GM19240 (cell line): ENCODE measurements around the gene ZBTB47.

Experiments used
- DNase-seq: peaks from one replicate; pipeline ENCODE4 v3.0.0; 2011; ENCODE audit warnings: low spot score; ENCODE audit not compliant: insufficient read length

The ZBTB47 gene

DNA sequence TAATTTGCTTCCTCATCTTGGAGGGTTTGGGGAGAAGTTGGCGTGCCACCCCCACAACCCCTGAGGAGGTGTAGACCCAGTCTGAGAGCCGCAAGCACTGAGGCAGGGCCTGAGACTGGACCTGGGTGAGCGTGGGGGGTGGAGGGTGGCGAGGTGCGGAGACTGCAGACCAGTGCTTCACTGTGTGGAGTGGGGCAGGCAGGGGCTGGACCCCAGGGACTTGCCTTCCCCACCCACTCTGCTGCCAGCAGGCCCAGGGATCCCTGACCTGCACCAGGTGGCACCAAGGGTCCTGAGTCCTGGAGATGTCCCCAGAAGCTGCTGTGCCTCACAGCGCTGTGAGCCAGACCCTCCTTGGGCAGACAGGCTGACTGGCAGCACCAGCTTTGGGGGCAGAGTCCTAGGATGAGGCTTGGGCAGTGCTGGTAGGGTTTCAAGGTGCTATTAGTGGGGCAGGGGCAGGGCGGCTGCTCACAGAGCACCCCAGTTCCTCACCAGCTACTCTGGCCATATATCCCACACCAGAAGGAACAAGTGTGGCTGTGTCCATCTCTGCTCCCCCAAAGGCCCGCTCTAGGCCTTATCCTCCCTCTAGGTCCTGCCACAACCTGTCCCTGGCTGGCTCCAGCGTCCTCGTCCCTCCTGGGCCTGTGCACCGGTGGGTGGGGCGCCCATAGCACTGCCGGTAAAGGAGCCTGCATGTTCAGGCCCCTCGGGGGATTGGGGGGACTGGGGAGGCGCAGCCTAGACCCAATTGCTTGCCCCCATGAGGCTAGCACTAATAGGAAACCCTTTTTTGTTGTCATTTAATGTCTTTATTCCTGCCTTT, 11.8 kb downstream of the ZBTB47 start:
- no peak for DNase-seq

GRCh38 chr3:42666022-42666421, 12.5 kb downstream of the ZBTB47 start:
- DNase-seq, result no peak

GRCh38 chr3:42666577-42666998, 13.1 kb downstream of the ZBTB47 start:
- DNase-seq, result no peak

- no peak for DNase-seq
These were observed 13.6 kb downstream of the ZBTB47 start for GRCh38 chr3:42667096-42667522.

DNA sequence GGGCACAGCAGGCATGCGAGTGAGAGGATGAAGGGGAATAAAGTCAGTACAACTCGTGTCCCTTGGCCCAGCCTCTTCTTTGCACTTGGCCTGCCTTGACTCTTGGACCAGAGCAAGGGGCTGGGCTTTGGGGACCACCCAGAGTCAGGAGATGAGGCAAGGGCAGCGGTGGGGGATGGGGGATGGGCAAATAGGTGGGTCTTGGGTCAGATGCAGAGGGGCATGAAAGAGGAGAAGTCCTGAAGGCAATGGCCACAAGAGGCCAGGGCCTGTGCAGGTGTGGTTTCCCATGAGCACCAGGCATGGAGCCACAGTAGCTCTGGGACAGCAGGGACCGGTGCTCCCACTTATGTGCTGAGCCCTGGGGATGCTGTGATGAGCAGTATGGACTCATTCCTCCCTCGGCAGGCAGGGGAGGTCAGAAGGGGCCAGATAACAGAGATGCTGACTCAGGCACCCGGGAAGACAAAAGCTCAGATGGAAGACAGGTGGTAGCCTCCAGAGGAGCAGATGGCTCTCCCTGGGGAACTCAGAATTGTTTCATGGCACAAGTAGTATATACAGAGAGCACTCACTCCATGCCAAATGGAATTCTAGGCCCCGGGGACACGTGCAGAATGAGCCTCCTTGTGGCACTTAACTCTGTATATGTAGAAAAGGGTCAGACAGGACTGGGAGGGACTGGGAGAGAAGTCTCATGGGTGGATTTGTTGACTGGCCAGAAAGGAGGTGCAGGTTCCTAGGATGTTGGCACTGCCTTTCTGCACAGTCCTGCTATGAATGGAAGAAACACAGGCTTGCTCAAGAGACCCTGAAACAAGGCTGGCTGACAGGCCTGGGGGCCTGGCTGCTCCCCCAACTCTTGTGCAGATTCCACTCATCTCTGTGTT, 14.3 kb downstream of the ZBTB47 start:
- DNase-seq, result no peak

- DNase-seq, result no peak
These were observed 14.9 kb downstream of the ZBTB47 start for GRCh38 chr3:42668413-42668760.

DNA sequence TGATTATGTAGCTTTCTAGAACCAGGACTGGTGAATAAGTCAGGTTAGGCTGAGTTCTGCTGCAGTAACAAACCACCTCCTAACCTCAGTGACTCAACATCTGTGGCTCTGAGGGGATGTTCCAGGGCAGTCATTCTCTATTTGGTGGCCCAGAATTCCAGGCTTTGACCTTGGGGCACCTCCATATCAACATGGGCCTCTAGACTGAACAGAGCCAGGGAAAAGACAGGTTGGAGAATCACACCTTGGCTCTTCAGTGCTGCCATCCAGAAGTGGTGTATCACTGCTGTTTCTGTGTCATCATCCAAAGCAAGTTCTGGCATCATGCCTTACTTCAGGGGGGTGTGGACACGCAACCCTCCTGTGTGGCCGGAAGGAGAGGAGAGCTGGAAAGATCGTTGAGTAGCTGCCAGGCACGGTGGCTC, 15.3 kb downstream of the ZBTB47 start:
- no peak for DNase-seq

DNA sequence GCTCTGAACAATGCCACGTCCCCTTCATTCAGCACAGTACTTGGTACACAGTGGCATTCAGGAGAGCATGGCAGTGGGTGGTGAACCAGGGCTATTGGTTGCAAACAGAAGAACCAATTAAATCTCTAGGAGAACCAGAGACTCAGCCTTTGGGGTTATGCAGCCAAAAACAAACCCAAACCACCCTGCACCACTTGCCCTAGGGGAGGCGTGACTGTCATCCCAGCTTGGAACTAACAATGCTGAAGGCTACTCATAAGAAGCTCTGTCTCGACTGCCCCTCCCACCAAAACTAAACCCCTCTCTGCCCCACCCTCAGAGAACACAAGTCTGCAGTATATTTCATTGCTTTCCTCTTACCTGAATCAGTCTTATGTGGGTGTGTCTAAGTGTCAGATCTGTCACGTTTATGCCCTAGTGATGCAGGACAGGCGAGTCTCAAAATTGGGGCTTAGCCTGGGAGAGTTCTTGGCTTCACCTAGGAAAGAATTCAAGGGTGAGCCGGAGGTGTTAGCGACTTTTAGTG, 16.6 kb downstream of the ZBTB47 start:
- DNase-seq, result no peak

DNA sequence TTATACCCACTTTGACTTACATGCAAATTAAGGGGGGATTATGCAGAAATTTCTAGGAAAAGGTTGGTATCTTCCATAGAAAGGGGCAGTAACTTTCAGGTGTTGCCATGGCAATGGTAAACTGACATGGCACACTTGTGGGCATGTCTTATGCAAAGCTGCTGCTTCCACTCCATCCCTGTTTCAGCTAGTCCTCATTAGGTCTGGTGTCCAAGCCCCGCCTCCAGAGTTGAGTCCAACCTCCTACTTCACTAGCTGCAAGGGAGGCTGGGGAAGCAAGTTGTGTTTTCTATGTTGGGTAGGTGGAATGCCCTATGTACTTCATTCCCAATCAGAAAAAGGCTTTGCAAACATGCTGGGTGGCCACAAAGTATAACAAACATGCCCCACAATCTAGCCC, 17.2 kb downstream of the ZBTB47 start:
- no peak for DNase-seq

- DNase-seq, result no peak
These were observed 19.0 kb downstream of the ZBTB47 start for GRCh38 chr3:42672515-42672914.

DNA sequence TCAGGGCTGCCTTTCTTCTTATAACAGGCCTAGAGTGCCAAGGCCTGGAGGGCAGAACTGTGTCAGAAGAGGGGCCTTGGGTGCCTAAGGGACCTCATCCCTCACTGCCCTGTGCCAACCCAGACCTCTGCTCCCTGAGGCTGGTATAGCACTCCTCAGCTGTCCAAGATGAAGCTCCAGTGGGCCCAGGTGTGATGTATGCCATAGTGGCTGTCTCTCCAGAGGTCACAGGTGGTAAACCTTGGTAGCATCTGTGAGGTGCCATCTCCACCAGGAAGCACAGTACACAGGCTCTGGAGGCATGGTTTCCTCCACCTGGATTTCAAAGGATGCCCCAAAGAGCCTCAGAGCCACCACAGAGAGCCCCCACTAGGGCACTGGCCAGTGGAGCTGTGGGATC, 19.6 kb downstream of the ZBTB47 start:
- DNase-seq, result no peak

DNA sequence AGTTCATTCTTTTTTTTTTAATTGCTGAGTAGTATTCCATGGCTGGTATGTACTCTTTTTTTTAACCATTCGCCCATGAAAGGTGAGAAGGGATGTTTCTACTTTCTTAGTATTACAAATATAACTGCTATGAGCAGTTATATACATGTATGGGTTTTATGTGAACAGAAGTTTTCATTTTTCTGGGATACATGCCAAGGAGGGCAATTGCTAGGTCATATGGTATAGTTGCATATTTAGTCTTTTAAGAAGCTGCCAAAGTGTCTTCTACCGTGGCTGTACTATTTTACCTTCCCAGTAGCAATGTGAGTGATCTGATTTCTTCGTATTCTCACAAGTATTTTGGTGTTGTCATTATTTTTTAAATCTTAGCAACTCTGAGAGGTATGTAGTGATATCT, 20.6 kb downstream of the ZBTB47 start:
- no peak for DNase-seq

DNA sequence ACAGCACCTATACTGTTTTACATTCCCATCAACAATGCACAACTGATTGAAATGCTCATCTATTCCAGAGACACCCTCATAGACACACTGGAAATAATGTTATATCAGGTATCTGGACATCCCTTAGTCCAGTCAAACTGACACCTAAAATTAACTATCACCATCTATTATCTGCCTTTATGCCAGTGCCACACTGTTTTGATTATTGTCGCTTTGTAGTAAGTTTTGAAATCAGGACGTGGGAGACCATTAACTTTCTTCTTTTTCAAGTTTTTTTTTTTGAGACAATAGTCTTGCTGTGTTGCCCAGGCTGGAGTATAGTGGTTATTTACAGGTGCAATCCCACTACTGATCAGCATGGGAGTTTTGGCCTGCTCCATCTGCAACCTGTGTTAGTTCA, 22.4 kb downstream of the ZBTB47 start:
- DNase-seq, result no peak

DNA sequence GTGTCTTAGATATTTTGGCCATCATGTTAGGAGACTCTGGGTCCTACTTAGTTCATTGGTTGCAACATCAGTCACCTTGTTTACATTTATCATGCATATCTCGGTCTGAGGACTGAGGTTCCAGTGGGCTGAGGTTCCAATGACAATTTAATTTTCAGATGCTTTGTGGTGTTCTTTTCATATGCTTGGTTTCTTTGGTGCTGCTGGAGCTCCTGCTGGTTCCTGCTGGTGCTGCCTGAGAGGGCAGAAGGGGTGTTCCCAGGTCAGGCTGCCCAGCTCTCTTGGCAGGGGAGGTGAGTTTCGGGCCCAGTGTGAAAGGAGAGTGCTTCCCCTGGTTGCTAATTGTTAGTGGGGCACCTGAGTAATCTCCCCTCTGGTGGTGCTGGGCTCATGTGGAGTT, 24.9 kb downstream of the ZBTB47 start:
- no peak for DNase-seq

- DNase-seq, result no peak
These were observed 26.8 kb downstream of the ZBTB47 start for GRCh38 chr3:42680271-42680670.

DNA sequence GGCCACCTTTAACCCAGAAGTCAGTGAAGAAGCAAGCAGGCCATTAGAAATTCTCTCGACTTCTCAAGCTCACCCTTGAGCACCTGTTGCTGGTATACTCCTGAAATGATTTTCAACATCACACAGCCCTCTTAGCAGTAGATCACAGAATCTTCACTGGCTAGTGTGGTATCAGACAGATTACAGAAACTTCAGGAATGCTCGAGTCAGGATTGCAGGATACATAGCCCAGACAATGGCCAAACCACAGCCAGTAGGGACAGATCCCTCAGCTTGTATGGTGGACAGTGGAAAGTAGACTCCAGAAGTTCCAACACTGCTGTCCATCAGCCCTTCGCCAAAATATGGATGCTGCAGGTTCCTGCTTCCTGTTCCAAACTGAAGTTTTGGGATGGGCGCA, 27.3 kb downstream of the ZBTB47 start:
- DNase-seq, result no peak

GRCh38 chr3:42681361-42682038, 28.0 kb downstream of the ZBTB47 start:
- DNase-seq, result no peak

- DNase-seq, result no peak
These were observed 29.0 kb downstream of the ZBTB47 start for GRCh38 chr3:42682301-42683070.

DNA sequence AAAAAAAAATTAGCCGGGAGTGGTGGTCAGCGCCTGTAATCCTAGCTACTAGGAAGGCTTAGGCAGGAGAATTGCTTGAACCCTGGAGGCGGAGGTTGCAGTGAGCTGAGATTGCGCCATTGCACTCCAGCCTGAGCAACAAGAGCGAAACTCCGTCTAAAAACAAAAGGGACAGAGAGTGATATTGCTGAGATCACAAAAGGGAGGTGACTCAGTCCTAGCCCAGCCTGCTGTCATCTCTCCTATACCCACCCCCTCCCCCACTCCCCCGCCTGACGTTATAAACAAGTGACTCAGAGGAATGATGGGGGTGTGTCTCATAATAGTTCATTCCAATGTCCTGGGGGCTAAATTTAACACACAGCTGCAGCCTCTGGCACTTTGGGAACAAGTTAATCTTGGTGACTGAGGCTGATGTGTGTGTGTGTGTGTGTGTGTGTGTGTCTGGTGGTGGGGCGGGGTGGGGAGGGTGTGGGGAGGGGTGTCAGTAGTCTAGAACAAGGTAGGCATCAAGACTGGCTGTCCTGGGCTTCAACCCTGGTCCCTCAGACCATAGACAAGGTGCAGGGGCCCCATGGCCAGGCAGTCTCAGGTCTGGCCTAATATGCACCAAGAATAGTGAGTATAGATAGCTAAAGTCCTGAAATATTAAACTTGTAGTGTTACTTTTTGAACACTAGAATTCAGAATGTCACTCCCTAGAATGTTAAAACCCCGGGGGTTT, 30.5 kb downstream of the ZBTB47 start:
- no peak for DNase-seq

DNA sequence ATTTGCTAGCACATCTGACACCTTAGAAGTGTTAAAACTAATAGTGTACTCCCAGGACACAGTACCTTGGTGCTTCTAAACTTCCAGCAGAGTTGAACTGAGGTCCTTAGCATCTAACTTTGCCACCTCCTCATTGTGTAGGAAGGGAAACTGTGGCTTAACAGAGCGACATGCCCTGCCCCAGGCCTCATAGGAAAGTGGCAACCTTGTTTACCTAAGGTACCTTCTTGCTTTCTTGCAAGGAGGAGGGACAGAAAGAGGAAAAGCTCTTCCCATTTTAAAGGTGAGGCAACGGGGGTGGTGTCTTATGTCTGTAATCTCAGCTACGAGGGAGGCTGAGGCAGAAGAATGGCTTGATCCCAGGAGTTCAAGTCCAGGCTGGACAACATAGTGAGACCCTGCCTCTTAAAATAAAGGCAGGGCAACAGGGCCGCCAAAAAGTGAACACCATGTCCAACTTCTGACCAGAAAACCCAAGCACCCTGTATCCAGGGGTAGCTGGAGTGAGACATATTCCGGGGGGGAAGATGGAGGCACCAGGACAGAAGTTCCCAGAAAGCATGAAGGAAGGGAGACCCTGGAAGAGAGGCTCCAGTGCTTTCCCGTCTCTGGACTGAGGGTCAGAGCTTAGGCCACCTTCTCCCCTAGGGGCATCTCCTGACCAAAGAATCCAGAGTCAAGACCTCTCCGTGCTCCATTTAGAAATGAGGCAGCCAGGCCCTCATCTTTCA, 31.3 kb downstream of the ZBTB47 start:
- DNase-seq, result no peak
